H1 (cell line): ENCODE results near the gene USP3. TPM values are rescaled to one million over a fixed set of nuclear protein-coding genes. Genes with fewer than 3 reads are reported as not detected.

Source experiments
- GTF2F1 ChIP-seq: IDR thresholded peaks from 2 replicates; pipeline ENCODE4 v1.6.1; 2012; ENCODE audit warnings: low read depth, low read length, improper control_type of control experiment, borderline replicate concordance
- JUND ChIP-seq: IDR thresholded peaks from 2 replicates; pipeline ENCODE4 v1.6.1; 2011; ENCODE audit warnings: mild to moderate bottlenecking, improper control_type of control experiment, low read length
- POLR2A ChIP-seq, 2 experiments: IDR thresholded peaks; 1 replicate in 1 of 2; 2 replicates in 1 of 2; pipeline ENCODE4 v1.6.1; 2011; ENCODE audit warnings: low read depth in 2 of 2, low read length in 2 of 2, mild to moderate bottlenecking in 2 of 2; ENCODE audit errors: control extremely low read depth in 1 of 2
- RBBP5 ChIP-seq: IDR thresholded peaks from 2 replicates; pipeline ENCODE4 v1.7.1; 2012; ENCODE audit warnings: low read depth, mild to moderate bottlenecking, inconsistent platforms, low read length, moderate library complexity, borderline replicate concordance
- SUZ12 ChIP-seq: fragments of 200-600 bp; sonication (generic); IDR thresholded peaks from 2 replicates; pipeline ENCODE4 v1.6.1; 2012; ENCODE audit warnings: mild to moderate bottlenecking, inconsistent platforms, low read length, moderate library complexity, mixed read lengths
- YY1 ChIP-seq: IDR thresholded peaks from 2 replicates; pipeline ENCODE4 v1.6.1; 2011; ENCODE audit warnings: low read depth, mild to moderate bottlenecking, low read length
- polyA plus RNA-seq, 7 experiments: library from polyadenylated mRNA; depleted of rRNA in 3 of 7; stranded (reverse) in 5 of 7; unstranded in 2 of 7; fragments of >200 nt in 5 of 7; fragments of 200-250 nt in 2 of 7; gene quantifications; 1 replicate in 5 of 7; 2 replicates in 1 of 7; 4 replicates in 1 of 7; pipeline versions ENCODE4 v1.2.1 to v1.2.3, GENCODE V29; 2011 to 2013; ENCODE audit warnings: missing spikeins in 2 of 7, mixed read lengths in 2 of 7
- total RNA-seq: library from RNA; stranded (reverse); fragmentation: NEBNext Ultra II Directional; extraction: Animal tissue kit (Norgen Biotek cat#: 25700); gene quantifications from 2 replicates; pipeline ENCODE4 v1.2.1, GENCODE V29; 2021
- TF ChIP-seq, protein P1 (sequence below): fragments of 300-600 bp; sonication (generic); IDR thresholded peaks from 2 replicates; pipeline ENCODE4 v1.7.1; 2012; ENCODE audit warnings: low read length, moderate library complexity, mild to moderate bottlenecking, inconsistent platforms; ENCODE audit not compliant: insufficient replicate concordance

The USP3 gene
- total and polyA plus RNA-seq, 2 of the 8 experiments (the other 6 are each of a cell fraction or from before 2014, with no cell fraction given) = 15.5 to 16.2 TPM

DNA sequence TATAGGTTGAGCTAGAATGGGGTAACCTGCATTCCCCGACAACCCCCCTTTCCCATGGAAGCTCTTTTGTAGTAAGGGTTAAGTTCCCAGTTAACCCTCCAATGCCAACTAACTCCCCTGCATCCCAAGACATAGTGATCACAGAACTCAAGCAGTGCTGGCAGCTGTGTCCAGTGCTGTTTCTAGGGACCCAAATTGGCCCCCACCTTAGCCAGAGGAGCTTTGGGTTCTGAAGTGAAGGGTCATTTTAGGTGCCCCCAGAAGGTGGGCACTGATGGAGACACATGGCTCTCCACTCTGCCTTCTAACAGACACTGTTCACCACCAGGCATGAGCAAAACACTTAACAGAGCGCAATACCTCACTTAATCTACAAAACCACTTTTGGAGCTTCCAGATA lies 99.9 kb downstream of the USP3 start (continued):
- TF ChIP-seq, protein P1, sequence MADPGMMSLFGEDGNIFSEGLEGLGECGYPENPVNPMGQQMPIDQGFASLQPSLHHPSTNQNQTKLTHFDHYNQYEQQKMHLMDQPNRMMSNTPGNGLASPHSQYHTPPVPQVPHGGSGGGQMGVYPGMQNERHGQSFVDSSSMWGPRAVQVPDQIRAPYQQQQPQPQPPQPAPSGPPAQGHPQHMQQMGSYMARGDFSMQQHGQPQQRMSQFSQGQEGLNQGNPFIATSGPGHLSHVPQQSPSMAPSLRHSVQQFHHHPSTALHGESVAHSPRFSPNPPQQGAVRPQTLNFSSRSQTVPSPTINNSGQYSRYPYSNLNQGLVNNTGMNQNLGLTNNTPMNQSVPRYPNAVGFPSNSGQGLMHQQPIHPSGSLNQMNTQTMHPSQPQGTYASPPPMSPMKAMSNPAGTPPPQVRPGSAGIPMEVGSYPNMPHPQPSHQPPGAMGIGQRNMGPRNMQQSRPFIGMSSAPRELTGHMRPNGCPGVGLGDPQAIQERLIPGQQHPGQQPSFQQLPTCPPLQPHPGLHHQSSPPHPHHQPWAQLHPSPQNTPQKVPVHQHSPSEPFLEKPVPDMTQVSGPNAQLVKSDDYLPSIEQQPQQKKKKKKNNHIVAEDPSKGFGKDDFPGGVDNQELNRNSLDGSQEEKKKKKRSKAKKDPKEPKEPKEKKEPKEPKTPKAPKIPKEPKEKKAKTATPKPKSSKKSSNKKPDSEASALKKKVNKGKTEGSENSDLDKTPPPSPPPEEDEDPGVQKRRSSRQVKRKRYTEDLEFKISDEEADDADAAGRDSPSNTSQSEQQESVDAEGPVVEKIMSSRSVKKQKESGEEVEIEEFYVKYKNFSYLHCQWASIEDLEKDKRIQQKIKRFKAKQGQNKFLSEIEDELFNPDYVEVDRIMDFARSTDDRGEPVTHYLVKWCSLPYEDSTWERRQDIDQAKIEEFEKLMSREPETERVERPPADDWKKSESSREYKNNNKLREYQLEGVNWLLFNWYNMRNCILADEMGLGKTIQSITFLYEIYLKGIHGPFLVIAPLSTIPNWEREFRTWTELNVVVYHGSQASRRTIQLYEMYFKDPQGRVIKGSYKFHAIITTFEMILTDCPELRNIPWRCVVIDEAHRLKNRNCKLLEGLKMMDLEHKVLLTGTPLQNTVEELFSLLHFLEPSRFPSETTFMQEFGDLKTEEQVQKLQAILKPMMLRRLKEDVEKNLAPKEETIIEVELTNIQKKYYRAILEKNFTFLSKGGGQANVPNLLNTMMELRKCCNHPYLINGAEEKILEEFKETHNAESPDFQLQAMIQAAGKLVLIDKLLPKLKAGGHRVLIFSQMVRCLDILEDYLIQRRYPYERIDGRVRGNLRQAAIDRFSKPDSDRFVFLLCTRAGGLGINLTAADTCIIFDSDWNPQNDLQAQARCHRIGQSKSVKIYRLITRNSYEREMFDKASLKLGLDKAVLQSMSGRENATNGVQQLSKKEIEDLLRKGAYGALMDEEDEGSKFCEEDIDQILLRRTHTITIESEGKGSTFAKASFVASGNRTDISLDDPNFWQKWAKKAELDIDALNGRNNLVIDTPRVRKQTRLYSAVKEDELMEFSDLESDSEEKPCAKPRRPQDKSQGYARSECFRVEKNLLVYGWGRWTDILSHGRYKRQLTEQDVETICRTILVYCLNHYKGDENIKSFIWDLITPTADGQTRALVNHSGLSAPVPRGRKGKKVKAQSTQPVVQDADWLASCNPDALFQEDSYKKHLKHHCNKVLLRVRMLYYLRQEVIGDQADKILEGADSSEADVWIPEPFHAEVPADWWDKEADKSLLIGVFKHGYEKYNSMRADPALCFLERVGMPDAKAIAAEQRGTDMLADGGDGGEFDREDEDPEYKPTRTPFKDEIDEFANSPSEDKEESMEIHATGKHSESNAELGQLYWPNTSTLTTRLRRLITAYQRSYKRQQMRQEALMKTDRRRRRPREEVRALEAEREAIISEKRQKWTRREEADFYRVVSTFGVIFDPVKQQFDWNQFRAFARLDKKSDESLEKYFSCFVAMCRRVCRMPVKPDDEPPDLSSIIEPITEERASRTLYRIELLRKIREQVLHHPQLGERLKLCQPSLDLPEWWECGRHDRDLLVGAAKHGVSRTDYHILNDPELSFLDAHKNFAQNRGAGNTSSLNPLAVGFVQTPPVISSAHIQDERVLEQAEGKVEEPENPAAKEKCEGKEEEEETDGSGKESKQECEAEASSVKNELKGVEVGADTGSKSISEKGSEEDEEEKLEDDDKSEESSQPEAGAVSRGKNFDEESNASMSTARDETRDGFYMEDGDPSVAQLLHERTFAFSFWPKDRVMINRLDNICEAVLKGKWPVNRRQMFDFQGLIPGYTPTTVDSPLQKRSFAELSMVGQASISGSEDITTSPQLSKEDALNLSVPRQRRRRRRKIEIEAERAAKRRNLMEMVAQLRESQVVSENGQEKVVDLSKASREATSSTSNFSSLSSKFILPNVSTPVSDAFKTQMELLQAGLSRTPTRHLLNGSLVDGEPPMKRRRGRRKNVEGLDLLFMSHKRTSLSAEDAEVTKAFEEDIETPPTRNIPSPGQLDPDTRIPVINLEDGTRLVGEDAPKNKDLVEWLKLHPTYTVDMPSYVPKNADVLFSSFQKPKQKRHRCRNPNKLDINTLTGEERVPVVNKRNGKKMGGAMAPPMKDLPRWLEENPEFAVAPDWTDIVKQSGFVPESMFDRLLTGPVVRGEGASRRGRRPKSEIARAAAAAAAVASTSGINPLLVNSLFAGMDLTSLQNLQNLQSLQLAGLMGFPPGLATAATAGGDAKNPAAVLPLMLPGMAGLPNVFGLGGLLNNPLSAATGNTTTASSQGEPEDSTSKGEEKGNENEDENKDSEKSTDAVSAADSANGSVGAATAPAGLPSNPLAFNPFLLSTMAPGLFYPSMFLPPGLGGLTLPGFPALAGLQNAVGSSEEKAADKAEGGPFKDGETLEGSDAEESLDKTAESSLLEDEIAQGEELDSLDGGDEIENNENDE = no peak
- TF ChIP-seq GTF2F1 = no peak
- TF ChIP-seq SUZ12 = no peak
- no peak for TF ChIP-seq YY1
- TF ChIP-seq POLR2A (IDR thresholded peaks at IDR 0.05; ENCODE audit: control extremely low read depth in 1 of 2, low read depth in 2 of 2, low read length in 2 of 2) = no peak
- no peak for TF ChIP-seq JUND
- no peak for TF ChIP-seq RBBP5
